Measurements from ENCODE around the gene FZD2. TPM values are rescaled to one million over a fixed set of nuclear protein-coding genes. Genes with fewer than 3 reads are reported as not detected.

Gene FZD2
- total and polyA plus RNA-seq, 4 donors: 0.37 to 0.61 (median 0.42) TPM; not detected in 1

DNA sequence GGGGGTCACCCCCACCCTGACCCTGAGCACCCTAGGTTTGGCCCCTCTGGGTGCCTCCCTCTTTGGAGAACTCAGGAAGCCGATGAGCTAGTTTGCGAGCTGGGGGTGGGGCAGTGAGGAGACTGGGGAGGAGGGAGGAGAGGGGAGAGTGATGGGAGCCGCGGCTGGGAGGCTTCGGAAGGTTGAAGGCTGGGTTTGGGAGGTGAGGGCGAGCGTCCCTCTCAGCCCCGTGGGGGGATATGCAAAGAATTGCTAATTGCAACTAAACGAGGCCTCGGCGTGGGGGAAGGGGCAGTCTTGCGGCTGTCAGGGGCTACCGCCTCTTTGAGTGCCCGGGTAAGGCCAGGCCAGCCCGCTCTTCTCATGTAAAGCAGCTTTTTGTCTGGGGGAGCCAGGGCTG, 17.6 kb upstream of the FZD2 start:
- Histone ChIP-seq H3K36me3 (ENCODE audit: control insufficient read depth in 4 of 4, insufficient read depth in 3 of 4, low read depth in 1 of 4, low read length in 3 of 4) (no peaks in the 10 kb centered on the region), H3K4me3 (ENCODE audit: low read depth in 1 of 3, low read length in 3 of 3) (no peak overlapping the region), H3K27me3 (ENCODE audit: control insufficient read depth in 4 of 4, insufficient read depth in 4 of 4, low read length in 3 of 4) (peaks cover 0 to 9% (median 2%) of the 10 kb centered on the region in 4 donors), H3K27ac (ENCODE audit: low read depth in 1 of 2, low read length in 2 of 2) (no peak overlapping the region), H3K9ac (ENCODE audit: low read depth in 1 of 2, low read length in 2 of 2) (no peak overlapping the region), H3K4me1 (ENCODE audit: control insufficient read depth in 4 of 4, insufficient read depth in 4 of 4, low read length in 3 of 4) (no peaks in the 10 kb centered on the region), H3K9me3 (ENCODE audit: control insufficient read depth in 4 of 4, low read length in 3 of 4) (no peaks in the 10 kb centered on the region)
- 25% methylated on average over 15 of the region's 15 CpGs for WGBS
- no peak for DNase-seq (ENCODE audit: low spot score)
- TF ChIP-seq RAD21 (IDR thresholded peaks at IDR 0.05) (no peak), TAF1 (conservative IDR thresholded peaks at IDR 0.05) (no peak), REST (IDR thresholded peaks at IDR 0.05) (no peak), JUND (IDR thresholded peaks at IDR 0.05) (no peak), RXRA (IDR thresholded peaks at IDR 0.05) (no peak), FOXA1 (IDR thresholded peaks at IDR 0.05) (no peak), FOXA2 (IDR thresholded peaks at IDR 0.05) (no peak), YY1 (IDR thresholded peaks at IDR 0.05) (no peak), GABPA (IDR thresholded peaks at IDR 0.05 in 1 of 2, conservative IDR thresholded peaks at IDR 0.05 in 1 of 2) (no peak), EGR1 (IDR thresholded peaks at IDR 0.05; ENCODE audit: low read depth in 2 of 2) (no peak), HNF4G (IDR thresholded peaks at IDR 0.05) (no peak)
- TF ChIP-seq, protein P1, sequence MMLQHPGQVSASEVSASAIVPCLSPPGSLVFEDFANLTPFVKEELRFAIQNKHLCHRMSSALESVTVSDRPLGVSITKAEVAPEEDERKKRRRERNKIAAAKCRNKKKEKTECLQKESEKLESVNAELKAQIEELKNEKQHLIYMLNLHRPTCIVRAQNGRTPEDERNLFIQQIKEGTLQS (IDR thresholded peaks at IDR 0.05): no peak
- TF ChIP-seq, protein P2, sequence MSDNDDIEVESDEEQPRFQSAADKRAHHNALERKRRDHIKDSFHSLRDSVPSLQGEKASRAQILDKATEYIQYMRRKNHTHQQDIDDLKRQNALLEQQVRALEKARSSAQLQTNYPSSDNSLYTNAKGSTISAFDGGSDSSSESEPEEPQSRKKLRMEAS (IDR thresholded peaks at IDR 0.05): no peak
- TF ChIP-seq, protein P3, sequence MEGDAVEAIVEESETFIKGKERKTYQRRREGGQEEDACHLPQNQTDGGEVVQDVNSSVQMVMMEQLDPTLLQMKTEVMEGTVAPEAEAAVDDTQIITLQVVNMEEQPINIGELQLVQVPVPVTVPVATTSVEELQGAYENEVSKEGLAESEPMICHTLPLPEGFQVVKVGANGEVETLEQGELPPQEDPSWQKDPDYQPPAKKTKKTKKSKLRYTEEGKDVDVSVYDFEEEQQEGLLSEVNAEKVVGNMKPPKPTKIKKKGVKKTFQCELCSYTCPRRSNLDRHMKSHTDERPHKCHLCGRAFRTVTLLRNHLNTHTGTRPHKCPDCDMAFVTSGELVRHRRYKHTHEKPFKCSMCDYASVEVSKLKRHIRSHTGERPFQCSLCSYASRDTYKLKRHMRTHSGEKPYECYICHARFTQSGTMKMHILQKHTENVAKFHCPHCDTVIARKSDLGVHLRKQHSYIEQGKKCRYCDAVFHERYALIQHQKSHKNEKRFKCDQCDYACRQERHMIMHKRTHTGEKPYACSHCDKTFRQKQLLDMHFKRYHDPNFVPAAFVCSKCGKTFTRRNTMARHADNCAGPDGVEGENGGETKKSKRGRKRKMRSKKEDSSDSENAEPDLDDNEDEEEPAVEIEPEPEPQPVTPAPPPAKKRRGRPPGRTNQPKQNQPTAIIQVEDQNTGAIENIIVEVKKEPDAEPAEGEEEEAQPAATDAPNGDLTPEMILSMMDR (IDR thresholded peaks at IDR 0.05; ENCODE audit: low read depth, low read length, missing input control): no peak

DNA sequence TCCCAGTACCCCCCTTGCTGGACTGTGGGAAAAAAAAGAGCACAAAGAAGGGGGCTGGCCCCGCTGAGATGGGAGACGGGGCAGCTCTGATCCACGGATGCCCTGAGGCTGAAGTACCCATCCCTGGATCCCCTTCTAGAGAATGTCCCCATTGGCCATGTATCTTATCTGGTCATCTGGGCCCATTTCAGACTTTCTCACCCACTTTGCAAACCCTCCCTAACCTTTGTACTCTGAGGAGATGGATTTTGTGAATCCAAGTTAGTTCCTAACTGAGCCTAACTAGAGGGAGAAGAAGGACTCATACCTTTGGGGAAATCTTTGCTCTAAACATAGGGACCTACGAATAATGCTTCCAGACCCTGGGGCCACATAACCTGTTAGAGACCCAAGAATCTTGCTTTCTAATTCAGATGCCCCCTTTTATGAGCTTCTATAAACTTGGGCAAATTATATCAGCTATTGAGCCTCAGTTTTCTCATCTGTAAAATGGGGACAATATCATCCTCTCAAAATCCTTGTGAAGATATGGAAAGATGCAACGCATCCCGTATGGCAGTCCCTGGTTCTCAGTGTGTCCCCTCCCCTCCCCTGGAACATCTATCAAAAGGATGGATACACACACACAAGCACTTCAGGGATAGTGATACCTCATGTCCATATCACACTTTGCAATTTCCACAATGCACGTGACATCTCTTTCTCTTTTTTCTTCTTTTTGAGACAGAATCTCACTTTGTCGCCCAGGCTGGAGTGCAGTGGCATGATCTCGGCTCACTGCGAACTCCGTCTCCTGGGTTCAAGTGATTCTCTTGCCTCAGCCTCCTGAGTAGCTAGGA, 16.8 kb upstream of the FZD2 start:
- Histone ChIP-seq H3K27me3 (ENCODE audit: control insufficient read depth in 4 of 4, insufficient read depth in 4 of 4, low read length in 3 of 4) (peaks cover 0 to 9% (median 3%) of the 10 kb centered on the region in 4 donors), H3K4me1 (ENCODE audit: control insufficient read depth in 4 of 4, insufficient read depth in 4 of 4, low read length in 3 of 4) (no peaks in the 10 kb centered on the region), H3K36me3 (ENCODE audit: control insufficient read depth in 4 of 4, insufficient read depth in 3 of 4, low read depth in 1 of 4, low read length in 3 of 4) (no peaks in the 10 kb centered on the region), H3K27ac (ENCODE audit: low read depth in 1 of 2, low read length in 2 of 2) (no peak overlapping the region), H3K4me3 (ENCODE audit: low read depth in 1 of 3, low read length in 3 of 3) (no peak overlapping the region), H3K9me3 (ENCODE audit: control insufficient read depth in 4 of 4, low read length in 3 of 4) (no peaks in the 10 kb centered on the region), H3K9ac (ENCODE audit: low read depth in 1 of 2, low read length in 2 of 2) (no peak overlapping the region)
- no peak for DNase-seq (ENCODE audit: low spot score)
- 70% methylated on average over 11 of the region's 11 CpGs for WGBS
- TF ChIP-seq HNF4A (conservative IDR thresholded peaks at IDR 0.05) (no peak), RXRA (IDR thresholded peaks at IDR 0.05) (no peak), GABPA (IDR thresholded peaks at IDR 0.05 in 1 of 2, conservative IDR thresholded peaks at IDR 0.05 in 1 of 2) (no peak), HNF4G (IDR thresholded peaks at IDR 0.05) (no peak), REST (IDR thresholded peaks at IDR 0.05) (no peak), SP1 (IDR thresholded peaks at IDR 0.05) (no peak), FOXA1 (IDR thresholded peaks at IDR 0.05) (no peak), EGR1 (IDR thresholded peaks at IDR 0.05; ENCODE audit: low read depth in 2 of 2) (no peak), JUND (IDR thresholded peaks at IDR 0.05) (no peak), RAD21 (IDR thresholded peaks at IDR 0.05) (no peak), ZBTB33 (IDR thresholded peaks at IDR 0.05) (no peak), YY1 (IDR thresholded peaks at IDR 0.05) (no peak), TAF1 (conservative IDR thresholded peaks at IDR 0.05) (no peak), NR2F2 (IDR thresholded peaks at IDR 0.05) (no peak), FOXA2 (IDR thresholded peaks at IDR 0.05) (no peak)
- TF ChIP-seq, protein P2 (IDR thresholded peaks at IDR 0.05): no peak
